ENCODE data around the gene CDHR2. TPM values are rescaled to one million over a fixed set of nuclear protein-coding genes. Genes with fewer than 3 reads are reported as not detected.
A peak's percentile ranks its signal among the peaks of the same experiment; 100 is the strongest.

The CDHR2 gene
- total RNA-seq, 1 donor from 2014 or later, result 0.64 TPM

- Mint-ChIP-seq H3K4me3 (ENCODE audit: low read depth) (peak overlapping the region; percentile 98), H3K36me3 (ENCODE audit: low read depth) (peaks cover 16% of the 10 kb centered on the region), H3K9me3 (no peaks in the 10 kb centered on the region), H3K4me1 (ENCODE audit: low read depth) (peaks cover 58% of the 10 kb centered on the region), H3K27ac (peak overlapping the region; percentile 96), H3K27me3 (ENCODE audit: low read depth) (no peaks in the 10 kb centered on the region)
- intact Hi-C loops (cut with micrococcal nuclease), result loop anchor here (1.0 to 5.0 kb wide), 7 partner anchors 89 to 889 kb away; partner anchors contain the start of genes FAF2, GRK6, HIGD2A and KIAA1191
- DNase-seq (ENCODE audit: low spot score), result peak; percentile 98
These were observed 11.4 kb upstream of the CDHR2 start for GRCh38 chr5:176537554-176538229.

GRCh38 chr5:176538230-176538988 is 10.7 kb upstream of the CDHR2 start:
- H3K4me1 Mint-ChIP-seq (ENCODE audit: low read depth), result peaks cover 55% of the 10 kb centered on the region

GRCh38 chr5:176538989-176539384 is 10.2 kb upstream of the CDHR2 start:
- H3K4me1 Mint-ChIP-seq (ENCODE audit: low read depth), result peaks cover 52% of the 10 kb centered on the region
- intact Hi-C loops (cut with micrococcal nuclease), result loop anchor here (5.0 kb wide), 2 partner anchors 177 to 468 kb away; partner anchors contain the start of genes KIAA1191 and UIMC1
- no peak overlapping the region for H3K27ac Mint-ChIP-seq
- H3K9me3 Mint-ChIP-seq, result no peaks in the 10 kb centered on the region
- peaks cover 8% of the 10 kb centered on the region for H3K36me3 Mint-ChIP-seq (ENCODE audit: low read depth)
- DNase-seq (ENCODE audit: low spot score), result no peak
- no peaks in the 10 kb centered on the region for H3K27me3 Mint-ChIP-seq (ENCODE audit: low read depth)
- no peak overlapping the region for H3K4me3 Mint-ChIP-seq (ENCODE audit: low read depth)

More at GRCh38 chr5:176538230-176538988, 10.7 kb upstream of the CDHR2 start:
- Mint-ChIP-seq H3K27ac (peak overlapping the region; percentile 96), H3K9me3 (no peaks in the 10 kb centered on the region), H3K36me3 (ENCODE audit: low read depth) (peaks cover 13% of the 10 kb centered on the region), H3K27me3 (ENCODE audit: low read depth) (no peaks in the 10 kb centered on the region), H3K4me3 (ENCODE audit: low read depth) (peak overlapping the region; percentile 98)
- no peak for DNase-seq (ENCODE audit: low spot score)
- intact Hi-C loops (cut with micrococcal nuclease), result loop anchor here (5.0 kb wide), 2 partner anchors 176 to 469 kb away; partner anchors contain the start of genes KIAA1191 and UIMC1

- Mint-ChIP-seq H3K27me3 (ENCODE audit: low read depth) (no peaks in the 10 kb centered on the region), H3K36me3 (ENCODE audit: low read depth) (no peaks in the 10 kb centered on the region), H3K4me3 (ENCODE audit: low read depth) (peak overlapping the region; percentile 49), H3K9me3 (no peaks in the 10 kb centered on the region), H3K4me1 (ENCODE audit: low read depth) (peaks cover 48% of the 10 kb centered on the region), H3K27ac (peak overlapping the region; percentile 86)
- DNase-seq (ENCODE audit: low spot score), result no peak
- intact Hi-C loops (cut with micrococcal nuclease), result loop anchor here (5.0 kb wide), 2 partner anchors 57 to 72 kb away; partner anchors contain the start of gene GPRIN1
These were observed 8.7 kb upstream of the CDHR2 start for GRCh38 chr5:176540476-176540899.

- DNase-seq (ENCODE audit: low spot score), result no peak
- Mint-ChIP-seq H3K9me3 (no peaks in the 10 kb centered on the region), H3K4me1 (ENCODE audit: low read depth) (peaks cover 46% of the 10 kb centered on the region), H3K27ac (peak overlapping the region; percentile 86), H3K27me3 (ENCODE audit: low read depth) (no peaks in the 10 kb centered on the region), H3K4me3 (ENCODE audit: low read depth) (peak overlapping the region; percentile 86), H3K36me3 (ENCODE audit: low read depth) (no peaks in the 10 kb centered on the region)
- intact Hi-C loops (cut with micrococcal nuclease), result loop anchor here (5.0 kb wide), 2 partner anchors 56 to 71 kb away; partner anchors contain the start of gene GPRIN1
These were observed 8.2 kb upstream of the CDHR2 start for GRCh38 chr5:176540956-176541337.

- DNase-seq (ENCODE audit: low spot score), result peak; percentile 74
- intact Hi-C loops (cut with micrococcal nuclease), result loop anchor here (1.0 to 5.0 kb wide), 4 partner anchors 56 to 125 kb away; partner anchors contain the start of genes CLTB, FAF2 and GPRIN1
- no peaks in the 10 kb centered on the region for H3K27me3 Mint-ChIP-seq (ENCODE audit: low read depth)
- H3K36me3 Mint-ChIP-seq (ENCODE audit: low read depth), result no peaks in the 10 kb centered on the region
- peak overlapping the region; percentile 86 for H3K27ac Mint-ChIP-seq
- peaks cover 46% of the 10 kb centered on the region for H3K4me1 Mint-ChIP-seq (ENCODE audit: low read depth)
- no peaks in the 10 kb centered on the region for H3K9me3 Mint-ChIP-seq
- peak overlapping the region; percentile 86 for H3K4me3 Mint-ChIP-seq (ENCODE audit: low read depth)
These were observed 7.6 kb upstream of the CDHR2 start for GRCh38 chr5:176541338-176542134.

- intact Hi-C loops (cut with micrococcal nuclease), result loop anchor here (1.0 to 5.0 kb wide), 4 partner anchors 55 to 125 kb away; partner anchors contain the start of genes CLTB, FAF2 and GPRIN1
- H3K9me3 Mint-ChIP-seq, result no peaks in the 10 kb centered on the region
- peak overlapping the region; percentile 86 for H3K27ac Mint-ChIP-seq
- peaks cover 46% of the 10 kb centered on the region for H3K4me1 Mint-ChIP-seq (ENCODE audit: low read depth)
- no peaks in the 10 kb centered on the region for H3K36me3 Mint-ChIP-seq (ENCODE audit: low read depth)
- no peaks in the 10 kb centered on the region for H3K27me3 Mint-ChIP-seq (ENCODE audit: low read depth)
- DNase-seq (ENCODE audit: low spot score), result peak; percentile 68
- H3K4me3 Mint-ChIP-seq (ENCODE audit: low read depth), result peak overlapping the region; percentile 86
These were observed 7.0 kb upstream of the CDHR2 start for GRCh38 chr5:176542135-176542595.

GRCh38 chr5:176542596-176543427 is 6.3 kb upstream of the CDHR2 start:
- peaks cover 46% of the 10 kb centered on the region for H3K4me1 Mint-ChIP-seq (ENCODE audit: low read depth)
- H3K9me3 Mint-ChIP-seq, result no peaks in the 10 kb centered on the region
- DNase-seq (ENCODE audit: low spot score), result no peak
- peak overlapping the region; percentile 86 for H3K27ac Mint-ChIP-seq
- no peaks in the 10 kb centered on the region for H3K36me3 Mint-ChIP-seq (ENCODE audit: low read depth)
- H3K27me3 Mint-ChIP-seq (ENCODE audit: low read depth), result no peaks in the 10 kb centered on the region
- peak overlapping the region; percentile 91 for H3K4me3 Mint-ChIP-seq (ENCODE audit: low read depth)
- intact Hi-C loops (cut with micrococcal nuclease), result loop anchor here (1.0 to 5.0 kb wide), 4 partner anchors 54 to 126 kb away; partner anchors contain the start of genes CLTB, FAF2 and GPRIN1

GRCh38 chr5:176543428-176544182 is 5.5 kb upstream of the CDHR2 start:
- intact Hi-C loops (cut with micrococcal nuclease), result loop anchor here (2.0 to 5.0 kb wide), 3 partner anchors 54 to 127 kb away; partner anchors contain the start of genes CLTB and GPRIN1
- H3K27me3 Mint-ChIP-seq (ENCODE audit: low read depth), result no peaks in the 10 kb centered on the region
- DNase-seq (ENCODE audit: low spot score), result peak; percentile 75

GRCh38 chr5:176545388-176545736 is 3.8 kb upstream of the CDHR2 start:
- DNase-seq (ENCODE audit: low spot score), result no peak
- peak overlapping the region; percentile 8 for H3K4me3 Mint-ChIP-seq (ENCODE audit: low read depth)
- no peak overlapping the region for H3K27ac Mint-ChIP-seq
- H3K4me1 Mint-ChIP-seq (ENCODE audit: low read depth), result peaks cover 33% of the 10 kb centered on the region
- H3K36me3 Mint-ChIP-seq (ENCODE audit: low read depth), result no peaks in the 10 kb centered on the region
- intact Hi-C loops (cut with micrococcal nuclease), result no loop called here
- H3K9me3 Mint-ChIP-seq, result no peaks in the 10 kb centered on the region
- H3K27me3 Mint-ChIP-seq (ENCODE audit: low read depth), result no peaks in the 10 kb centered on the region

More at GRCh38 chr5:176543428-176544182, 5.5 kb upstream of the CDHR2 start:
- Mint-ChIP-seq H3K27ac (peak overlapping the region; percentile 95), H3K36me3 (ENCODE audit: low read depth) (no peaks in the 10 kb centered on the region), H3K4me3 (ENCODE audit: low read depth) (peak overlapping the region; percentile 91), H3K9me3 (no peaks in the 10 kb centered on the region), H3K4me1 (ENCODE audit: low read depth) (peaks cover 40% of the 10 kb centered on the region)

All from activated T-helper 2 cell treated with anti-CD3 and anti-CD28 coated beads, Interferon-gamma antibody, Interleukin-2, Interleukin-4, amounts not matched to agents 10 μg/mL and 5 μg/mL and 100 μg/mL, durations not matched to agents 14 hours and 24 hours and 36 hours (primary cell).